ENCODE results near the gene CLDN1. TPM values are rescaled to one million over a fixed set of nuclear protein-coding genes. Genes with fewer than 3 reads are reported as not detected.
A peak's percentile ranks its signal among the peaks of the same experiment; 100 is the strongest.

CLDN1 gene
- total RNA-seq, 4 donors from 2014 or later, result 0.92 to 1.2 (median 0.99) TPM; not detected in 1

DNA sequence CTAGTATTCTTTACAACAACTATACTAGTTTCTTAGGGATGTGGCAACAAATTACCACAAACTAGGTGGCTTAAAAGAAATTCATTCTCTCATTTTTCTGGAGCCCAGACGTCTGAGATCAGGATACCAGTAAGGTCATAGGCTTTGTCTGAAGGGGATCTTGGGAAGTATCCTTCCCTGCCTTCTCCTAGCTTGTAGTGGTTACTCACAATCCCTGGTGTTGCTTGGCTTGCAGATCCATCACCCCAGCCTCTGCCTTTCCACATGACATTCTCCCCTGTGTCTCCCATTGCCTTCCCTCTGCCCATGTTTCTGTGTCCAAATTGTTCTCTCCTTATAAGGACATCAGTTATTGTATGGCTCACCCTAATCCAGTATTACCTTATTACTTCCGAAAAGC lies 24.3 kb upstream of the CLDN1 start:
- no peak overlapping the region for H3K27ac ChIP-seq (replicated peaks in 1 of 4)
- DNase-seq (ENCODE audit: extremely low spot score), result no peak
- intact Hi-C loops (cut with DNase I), result no loop called here
- WGBS, result 83% methylated on average over 2 of the region's 2 CpGs
- no peaks in the 10 kb centered on the region for H3K9me3 ChIP-seq
- H3K4me3 ChIP-seq, result no peak overlapping the region
- no peaks in the 10 kb centered on the region for H3K36me3 ChIP-seq
- H3K4me1 ChIP-seq, result peaks cover 11 to 15% (median 13%) of the 10 kb centered on the region in 4 donors
- TF ChIP-seq POLR2AphosphoS5 (IDR thresholded peaks at IDR 0.05), result no peak
- TF ChIP-seq, protein P1, sequence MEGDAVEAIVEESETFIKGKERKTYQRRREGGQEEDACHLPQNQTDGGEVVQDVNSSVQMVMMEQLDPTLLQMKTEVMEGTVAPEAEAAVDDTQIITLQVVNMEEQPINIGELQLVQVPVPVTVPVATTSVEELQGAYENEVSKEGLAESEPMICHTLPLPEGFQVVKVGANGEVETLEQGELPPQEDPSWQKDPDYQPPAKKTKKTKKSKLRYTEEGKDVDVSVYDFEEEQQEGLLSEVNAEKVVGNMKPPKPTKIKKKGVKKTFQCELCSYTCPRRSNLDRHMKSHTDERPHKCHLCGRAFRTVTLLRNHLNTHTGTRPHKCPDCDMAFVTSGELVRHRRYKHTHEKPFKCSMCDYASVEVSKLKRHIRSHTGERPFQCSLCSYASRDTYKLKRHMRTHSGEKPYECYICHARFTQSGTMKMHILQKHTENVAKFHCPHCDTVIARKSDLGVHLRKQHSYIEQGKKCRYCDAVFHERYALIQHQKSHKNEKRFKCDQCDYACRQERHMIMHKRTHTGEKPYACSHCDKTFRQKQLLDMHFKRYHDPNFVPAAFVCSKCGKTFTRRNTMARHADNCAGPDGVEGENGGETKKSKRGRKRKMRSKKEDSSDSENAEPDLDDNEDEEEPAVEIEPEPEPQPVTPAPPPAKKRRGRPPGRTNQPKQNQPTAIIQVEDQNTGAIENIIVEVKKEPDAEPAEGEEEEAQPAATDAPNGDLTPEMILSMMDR (IDR thresholded peaks at IDR 0.05), result no peak
- TF ChIP-seq EP300 (IDR thresholded peaks at IDR 0.05), result no peak
- TF ChIP-seq POLR2A (IDR thresholded peaks at IDR 0.05; ENCODE audit: low read depth), result no peak
- H3K27me3 ChIP-seq, result no peaks in the 10 kb centered on the region

GRCh38 chr3:190345878-190346277 lies 23.6 kb upstream of the CLDN1 start:
- intact Hi-C loops (cut with DNase I), result no loop called here
- no peak overlapping the region for H3K4me3 ChIP-seq
- peak overlapping the region in 2 of 4 donors; percentile 27 to 29 for H3K27ac ChIP-seq (replicated peaks in 1 of 4)
- DNase-seq (ENCODE audit: extremely low spot score), result no peak
- H3K4me1 ChIP-seq, result peaks cover 11 to 15% (median 12%) of the 10 kb centered on the region in 4 donors
- no peak for TF ChIP-seq EP300 (IDR thresholded peaks at IDR 0.05)
- no peak for TF ChIP-seq POLR2A (IDR thresholded peaks at IDR 0.05; ENCODE audit: low read depth)
- no peak for TF ChIP-seq POLR2AphosphoS5 (IDR thresholded peaks at IDR 0.05)
- TF ChIP-seq, protein P1 (IDR thresholded peaks at IDR 0.05), result no peak
- 67% methylated on average over 4 of the region's 4 CpGs for WGBS
- H3K27me3 ChIP-seq, result no peaks in the 10 kb centered on the region
- no peaks in the 10 kb centered on the region for H3K9me3 ChIP-seq
- no peaks in the 10 kb centered on the region for H3K36me3 ChIP-seq

DNA sequence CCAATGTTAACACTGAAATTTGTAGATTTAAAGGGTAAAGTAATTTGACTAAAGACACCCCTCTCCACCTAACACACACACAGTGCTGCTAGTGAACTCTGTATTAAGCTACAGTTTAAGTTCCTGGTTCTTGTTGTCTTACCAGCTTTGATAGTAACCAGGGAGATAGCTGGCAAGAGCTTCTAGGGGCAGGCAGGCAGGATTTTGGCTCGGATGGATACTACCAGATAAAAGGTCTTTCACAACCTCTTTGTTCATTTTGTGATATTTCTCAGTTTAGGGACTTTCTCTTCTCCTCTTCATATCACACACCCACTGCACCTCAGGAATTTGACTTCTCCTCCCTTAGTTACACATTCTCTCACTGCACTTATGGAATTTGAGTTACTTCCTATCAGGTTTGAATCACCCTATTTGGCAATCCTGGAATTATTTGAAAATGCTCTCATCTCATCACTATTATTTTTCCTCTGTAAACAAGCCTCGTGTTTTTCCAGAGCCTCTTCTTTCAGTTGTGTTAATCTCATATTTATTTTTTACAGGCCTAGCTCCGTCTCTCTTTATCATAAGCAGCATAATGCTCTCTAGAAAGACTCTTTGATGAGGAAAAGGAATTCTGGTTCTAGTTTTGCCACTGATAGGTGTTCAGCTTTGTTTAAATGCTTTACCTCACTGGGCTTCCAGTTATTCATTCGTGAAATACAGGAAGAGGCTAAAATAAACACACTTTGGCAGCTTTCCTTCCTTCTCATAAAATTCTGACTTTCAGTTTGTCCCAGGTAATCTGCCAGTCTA lies 23.0 kb upstream of the CLDN1 start:
- peaks cover 11 to 15% (median 12%) of the 10 kb centered on the region in 4 donors for H3K4me1 ChIP-seq
- no peaks in the 10 kb centered on the region for H3K9me3 ChIP-seq
- no peak for DNase-seq (ENCODE audit: extremely low spot score)
- H3K27ac ChIP-seq (replicated peaks in 1 of 4), result peak overlapping the region in 2 of 4 donors; percentile 27 to 29
- TF ChIP-seq POLR2AphosphoS5 (IDR thresholded peaks at IDR 0.05) (no peak), POLR2A (IDR thresholded peaks at IDR 0.05; ENCODE audit: low read depth) (no peak), EP300 (IDR thresholded peaks at IDR 0.05) (no peak)
- TF ChIP-seq, protein P1 (IDR thresholded peaks at IDR 0.05), result no peak
- no peaks in the 10 kb centered on the region for H3K27me3 ChIP-seq
- 20% methylated on average over 4 of the region's 4 CpGs for WGBS
- H3K4me3 ChIP-seq, result no peak overlapping the region
- intact Hi-C loops (cut with DNase I), result no loop called here
- H3K36me3 ChIP-seq, result no peaks in the 10 kb centered on the region

- no peak overlapping the region for H3K27ac ChIP-seq (replicated peaks in 1 of 4)
- peaks cover 2 to 12% (median 5%) of the 10 kb centered on the region in 4 donors for H3K4me1 ChIP-seq
- 88% methylated on average over 2 of the region's 2 CpGs for WGBS
- H3K9me3 ChIP-seq, result no peaks in the 10 kb centered on the region
- TF ChIP-seq, protein P1 (IDR thresholded peaks at IDR 0.05), result no peak
- TF ChIP-seq EP300 (IDR thresholded peaks at IDR 0.05), result no peak
- no peak for TF ChIP-seq POLR2AphosphoS5 (IDR thresholded peaks at IDR 0.05)
- TF ChIP-seq POLR2A (IDR thresholded peaks at IDR 0.05; ENCODE audit: low read depth), result no peak
- H3K36me3 ChIP-seq, result no peaks in the 10 kb centered on the region
- no peaks in the 10 kb centered on the region for H3K27me3 ChIP-seq
- intact Hi-C loops (cut with DNase I), result no loop called here
- no peak overlapping the region for H3K4me3 ChIP-seq
- no peak for DNase-seq (ENCODE audit: extremely low spot score)
Observed at GRCh38 chr3:190340071-190340470, 17.8 kb upstream of the CLDN1 start.

Data from esophagus muscularis mucosa (tissue), 4 donors.